Mammary epithelial cell (primary cell): ENCODE measurements around the gene SMCP.

ENCODE experiments used
- EZH2 ChIP-seq: IDR thresholded peaks from 2 replicates; pipeline ENCODE4 v1.6.1; 2012; ENCODE audit warnings: low read length, inconsistent platforms, borderline replicate concordance
- TF ChIP-seq, protein P1 (sequence below), 2 donors: IDR thresholded peaks in 1 of 2; conservative IDR thresholded peaks in 1 of 2; 2 replicates each; pipeline ENCODE4 v1.5.1; 2011 to 2012; ENCODE audit warnings: inconsistent platforms in 2 of 2, low read length in 2 of 2, mild to moderate bottlenecking in 2 of 2, control low read depth in 1 of 2, low read depth in 1 of 2; ENCODE audit not compliant: insufficient read depth in 1 of 2; ENCODE audit errors: extremely low read depth in 1 of 2

DNA sequence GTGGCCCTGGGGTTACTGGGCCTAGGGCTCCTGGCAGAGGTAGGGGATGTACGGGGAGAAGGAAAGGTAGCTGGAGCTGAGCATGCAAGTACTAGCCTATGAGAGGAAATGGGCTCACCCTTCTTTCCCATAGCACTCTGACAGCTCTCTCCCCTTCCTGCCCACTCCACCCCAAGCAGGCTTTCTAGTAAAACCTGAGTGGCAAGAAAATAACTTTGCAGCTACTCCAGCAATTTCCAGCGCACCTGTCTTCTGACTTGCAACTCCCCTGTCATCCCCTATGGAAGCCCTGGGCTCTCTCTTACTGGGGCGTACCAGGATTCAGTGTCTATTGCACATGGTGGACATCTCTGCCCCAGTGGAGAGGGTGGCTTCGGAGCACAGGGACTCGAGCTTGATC is 23.5 kb downstream of the SMCP start:
- TF ChIP-seq, protein P1, sequence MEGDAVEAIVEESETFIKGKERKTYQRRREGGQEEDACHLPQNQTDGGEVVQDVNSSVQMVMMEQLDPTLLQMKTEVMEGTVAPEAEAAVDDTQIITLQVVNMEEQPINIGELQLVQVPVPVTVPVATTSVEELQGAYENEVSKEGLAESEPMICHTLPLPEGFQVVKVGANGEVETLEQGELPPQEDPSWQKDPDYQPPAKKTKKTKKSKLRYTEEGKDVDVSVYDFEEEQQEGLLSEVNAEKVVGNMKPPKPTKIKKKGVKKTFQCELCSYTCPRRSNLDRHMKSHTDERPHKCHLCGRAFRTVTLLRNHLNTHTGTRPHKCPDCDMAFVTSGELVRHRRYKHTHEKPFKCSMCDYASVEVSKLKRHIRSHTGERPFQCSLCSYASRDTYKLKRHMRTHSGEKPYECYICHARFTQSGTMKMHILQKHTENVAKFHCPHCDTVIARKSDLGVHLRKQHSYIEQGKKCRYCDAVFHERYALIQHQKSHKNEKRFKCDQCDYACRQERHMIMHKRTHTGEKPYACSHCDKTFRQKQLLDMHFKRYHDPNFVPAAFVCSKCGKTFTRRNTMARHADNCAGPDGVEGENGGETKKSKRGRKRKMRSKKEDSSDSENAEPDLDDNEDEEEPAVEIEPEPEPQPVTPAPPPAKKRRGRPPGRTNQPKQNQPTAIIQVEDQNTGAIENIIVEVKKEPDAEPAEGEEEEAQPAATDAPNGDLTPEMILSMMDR (conservative IDR thresholded peaks at IDR 0.05 in 1 of 2, IDR thresholded peaks at IDR 0.05 in 1 of 2; ENCODE audit: extremely low read depth in 1 of 2, insufficient read depth in 1 of 2, low read depth in 1 of 2, low read length in 2 of 2) = no peak
- no peak for TF ChIP-seq EZH2
